HG03558 (cell line): ENCODE results near the gene COL7A1.
A peak's percentile ranks its signal among the peaks of the same experiment; 100 is the strongest.
"Not testable (repeated sequence)": the region's sequence is repeated elsewhere in the genome, so short reads cannot be mapped to it uniquely, and the experiment has no call there.

ENCODE experiments used
- ATAC-seq: cut with Tn5 transposase; IDR thresholded peaks from one replicate; pipeline ENCODE4 v1.9.1; 2021; ENCODE audit warnings: moderate number of reproducible peaks; ENCODE audit not compliant: unreplicated experiment; ENCODE audit errors: extremely low read depth

COL7A1 gene

GRCh38 chr3:48565186-48565585 is 29.9 kb downstream of the COL7A1 start:
- no peak for ATAC-seq

GRCh38 chr3:48564667-48565066 is 30.5 kb downstream of the COL7A1 start:
- ATAC-seq = no peak

- no peak for ATAC-seq
Measured at GRCh38 chr3:48564022-48564421, 31.1 kb downstream of the COL7A1 start.

- no peak for ATAC-seq
Measured at GRCh38 chr3:48563382-48563918, 31.7 kb downstream of the COL7A1 start, which contains the start of gene UCN2. UCN2 (minus strand) TSS chr3:48563781; CDS start chr3:48563124, 657 bp downstream.

- no peak for ATAC-seq
Measured at GRCh38 chr3:48562367-48563095, 32.6 kb downstream of the COL7A1 start.

GRCh38 chr3:48561045-48561736 is 33.9 kb downstream of the COL7A1 start:
- ATAC-seq = no peak

- ATAC-seq = no peak
Measured at GRCh38 chr3:48560648-48561018, 34.5 kb downstream of the COL7A1 start.

GRCh38 chr3:48558493-48559134 is 36.5 kb downstream of the COL7A1 start:
- no peak for ATAC-seq

GRCh38 chr3:48556796-48557626 is 38.1 kb downstream of the COL7A1 start, which contains the start of gene PFKFB4:
PFKFB4 (minus strand) TSS chr3:48556803; CDS start chr3:48556777, 26 bp downstream.
- peak; percentile 53 for ATAC-seq

- no peak for ATAC-seq
Measured at GRCh38 chr3:48555949-48556795, 39.0 kb downstream of the COL7A1 start.

- ATAC-seq = no peak
Measured at GRCh38 chr3:48555231-48555948, 39.7 kb downstream of the COL7A1 start.

GRCh38 chr3:48553886-48554845 is 41.0 kb downstream of the COL7A1 start:
- ATAC-seq = no peak

GRCh38 chr3:48553361-48553760 is 41.8 kb downstream of the COL7A1 start:
- no peak for ATAC-seq

GRCh38 chr3:48552111-48552951 is 42.8 kb downstream of the COL7A1 start:
- ATAC-seq = no peak

- not testable (repeated sequence) for ATAC-seq
Measured at GRCh38 chr3:48551651-48552050, 43.5 kb downstream of the COL7A1 start.
